ENCODE data around the gene PHC2.

Gene PHC2

GRCh38 chr1:33348676-33349080, 82.2 kb downstream of the PHC2 start:
- DNase-seq, result peak in 1 of 2 donors; percentile 27

GRCh38 chr1:33348194-33348593, 82.7 kb downstream of the PHC2 start:
- DNase-seq, result no peak

GRCh38 chr1:33347650-33347992, 83.3 kb downstream of the PHC2 start:
- no peak for DNase-seq

DNA sequence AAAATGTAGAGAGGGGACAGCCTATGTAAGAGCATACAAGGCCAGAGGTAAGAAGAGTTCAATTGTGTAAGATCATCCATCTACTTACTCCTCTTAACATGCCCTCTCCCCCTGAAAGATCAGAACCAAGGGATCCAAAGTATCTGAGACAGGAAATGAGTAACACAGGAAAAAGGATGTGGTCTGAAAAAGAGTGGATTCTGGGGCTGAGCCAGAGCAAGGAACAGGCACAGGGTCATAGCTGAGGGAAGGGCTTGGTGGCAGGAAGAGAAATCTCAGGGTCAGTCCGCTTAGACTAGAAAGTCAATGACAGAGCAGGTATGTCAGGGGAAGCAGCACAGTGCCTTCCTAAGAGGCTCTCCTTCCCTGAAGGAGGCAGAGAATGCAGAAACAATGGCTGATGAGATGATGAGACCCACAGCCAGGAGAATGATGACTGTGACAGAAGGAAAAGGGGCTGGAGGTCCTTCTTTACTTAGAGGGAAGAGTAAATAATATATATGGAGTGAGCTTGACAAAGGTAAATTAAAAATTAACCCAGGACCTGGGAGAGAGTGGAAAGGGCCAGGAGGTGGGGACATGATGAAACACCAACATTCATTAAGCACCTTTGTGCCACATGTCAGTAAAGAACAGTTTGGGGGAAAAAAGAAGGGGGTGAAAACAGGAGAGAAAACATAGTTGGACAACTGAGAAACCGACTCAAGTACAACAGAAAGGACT, 83.8 kb downstream of the PHC2 start:
- DNase-seq, result no peak

DNA sequence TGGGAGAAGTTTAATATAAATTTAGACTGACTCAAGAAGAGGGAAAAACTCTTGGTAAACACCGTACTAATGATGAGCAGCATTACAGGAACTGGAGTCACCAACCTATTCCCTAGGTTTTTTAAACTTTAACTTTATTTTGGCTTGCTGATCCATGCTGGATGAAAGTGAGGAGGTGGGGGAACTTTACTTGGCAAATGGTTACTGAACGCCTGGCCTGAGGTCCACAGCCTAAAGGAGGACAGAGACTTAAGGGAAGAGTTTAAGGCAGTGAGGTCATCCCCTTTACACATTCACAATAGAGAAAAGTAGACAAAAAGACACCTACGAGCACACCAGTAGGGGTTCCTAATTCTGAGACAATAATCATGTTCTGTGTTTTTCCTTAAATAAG, 84.4 kb downstream of the PHC2 start:
- DNase-seq, result no peak

DNA sequence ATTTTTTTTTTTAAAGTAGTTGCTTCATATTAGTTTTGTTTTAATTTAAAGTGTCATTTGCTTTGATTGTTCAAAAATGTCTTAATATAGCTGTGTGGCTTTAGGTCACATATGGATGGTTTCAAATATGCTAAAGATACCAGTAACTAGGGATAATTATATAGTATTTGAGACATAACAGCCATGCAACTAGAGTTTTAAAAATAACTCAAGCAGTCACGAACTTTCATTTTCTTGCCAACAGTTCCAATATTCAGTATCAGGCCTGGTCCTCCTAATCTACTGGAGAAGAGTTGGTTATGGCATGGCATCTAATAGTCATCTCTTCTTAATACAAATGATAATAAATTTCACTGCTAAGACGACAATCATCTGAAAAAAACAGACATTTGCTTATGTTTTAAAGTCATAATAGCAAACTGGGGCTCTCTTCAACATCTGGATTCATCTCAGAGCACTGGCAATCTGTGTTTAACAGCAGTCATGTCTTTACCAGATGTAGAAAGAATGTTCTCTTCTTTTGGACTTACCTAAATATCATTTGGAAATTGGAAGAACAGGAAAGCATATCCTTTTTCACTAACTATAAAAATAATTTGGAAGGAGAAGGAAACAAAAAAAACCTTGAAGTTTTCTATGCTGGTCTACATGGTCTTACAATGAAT, 85.9 kb downstream of the PHC2 start:
- no peak for DNase-seq

- DNase-seq, result no peak
Observed at GRCh38 chr1:33343539-33343938, 87.4 kb downstream of the PHC2 start.

DNA sequence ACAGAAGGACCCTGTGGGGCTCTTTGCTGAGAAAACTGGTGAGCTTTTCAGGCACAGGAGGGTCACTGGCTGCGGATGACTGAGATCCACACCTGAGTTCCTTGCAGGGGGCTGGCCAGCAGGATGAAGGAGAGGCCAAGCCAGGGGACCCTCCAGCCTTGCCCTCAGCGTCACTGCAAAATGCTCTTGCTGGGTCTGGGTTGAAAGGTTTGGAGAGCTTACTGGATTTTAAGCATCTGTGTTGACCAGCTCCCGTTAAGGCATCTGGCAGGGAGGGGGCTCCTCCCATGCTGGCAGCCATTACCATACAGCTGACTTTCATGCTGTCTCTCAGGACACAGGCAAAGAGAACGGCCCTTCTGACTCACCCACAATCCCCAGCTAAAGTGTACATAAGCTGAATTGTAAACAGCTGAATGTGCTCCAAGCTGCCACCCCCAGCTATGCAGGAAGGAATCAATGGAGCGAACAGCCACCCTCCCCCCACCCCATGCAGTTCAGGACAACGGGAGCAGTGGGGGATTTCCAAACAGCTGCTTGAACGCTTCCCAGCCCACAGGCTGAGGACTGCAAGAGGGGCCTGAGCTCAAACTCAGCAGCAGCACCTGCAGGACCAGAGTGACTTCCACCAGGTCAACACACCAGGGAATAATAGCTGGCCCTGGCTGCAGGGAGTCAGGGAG, 88.7 kb downstream of the PHC2 start:
- no peak for DNase-seq

GRCh38 chr1:33341190-33341589, 89.7 kb downstream of the PHC2 start:
- DNase-seq, result no peak

DNA sequence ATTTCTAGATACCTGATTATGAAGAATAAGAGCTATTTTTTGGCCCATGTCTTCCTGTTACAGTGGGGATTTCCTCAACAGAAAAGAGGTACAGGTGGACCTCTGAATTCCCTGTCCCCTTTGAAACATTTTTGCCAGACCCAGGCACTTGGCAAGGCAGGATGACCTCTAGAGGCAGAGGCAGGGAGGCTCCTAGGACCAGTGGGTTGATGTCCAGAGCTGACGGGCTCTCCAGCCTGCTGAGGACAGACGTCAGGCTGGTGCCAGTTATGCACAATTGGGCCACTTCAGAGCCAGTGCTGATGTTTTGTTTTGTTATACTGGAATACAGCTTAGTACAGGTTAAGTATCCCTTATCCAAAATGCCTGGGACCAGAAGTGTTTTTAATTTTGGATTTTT, 91.5 kb downstream of the PHC2 start:
- DNase-seq, result no peak

GRCh38 chr1:33338440-33339211, 92.3 kb downstream of the PHC2 start:
- peak in 1 of 2 donors; percentile 30 for DNase-seq

DNA sequence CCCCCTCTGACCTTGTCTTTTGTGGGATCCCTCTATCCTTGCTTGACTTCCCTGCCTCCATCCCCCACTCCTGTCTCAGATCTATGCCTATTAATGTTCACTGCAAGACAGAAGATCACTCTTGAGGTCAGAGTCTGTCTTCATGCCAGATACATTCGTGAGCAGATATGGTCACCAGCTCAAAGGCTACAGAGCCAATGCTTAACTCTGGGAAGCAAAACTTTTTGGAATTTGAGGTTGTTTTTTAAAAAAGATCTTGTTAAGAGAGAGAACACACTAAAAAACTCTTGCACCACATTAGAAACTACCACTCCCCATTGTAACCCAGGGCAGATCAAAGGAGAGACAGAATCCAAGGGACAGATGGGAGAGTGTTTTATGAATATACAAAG, 92.9 kb downstream of the PHC2 start:
- no peak for DNase-seq

DNA sequence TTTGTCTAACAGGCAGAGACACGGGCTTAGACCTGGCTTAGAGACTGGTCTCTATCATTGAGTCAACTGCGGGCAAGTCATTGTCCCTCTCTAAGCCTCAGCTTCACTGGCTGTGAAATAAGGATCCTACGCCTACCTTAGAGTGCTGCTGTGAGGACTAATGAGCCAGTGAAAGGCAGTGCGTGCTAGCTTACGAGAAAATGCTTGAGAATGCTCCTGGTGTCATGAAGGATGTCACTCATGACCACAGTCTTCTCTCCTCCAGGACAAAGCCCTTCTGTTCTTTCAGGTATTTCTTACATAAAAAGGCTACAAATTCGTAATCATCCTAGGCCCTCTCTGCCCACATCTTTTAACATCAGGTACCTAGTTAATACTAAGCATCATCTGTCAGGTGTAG, 93.5 kb downstream of the PHC2 start:
- DNase-seq, result no peak

GRCh38 chr1:33336580-33336979, 94.3 kb downstream of the PHC2 start:
- DNase-seq, result no peak

- DNase-seq, result no peak
Observed at GRCh38 chr1:33335020-33335419, 95.9 kb downstream of the PHC2 start.

DNA sequence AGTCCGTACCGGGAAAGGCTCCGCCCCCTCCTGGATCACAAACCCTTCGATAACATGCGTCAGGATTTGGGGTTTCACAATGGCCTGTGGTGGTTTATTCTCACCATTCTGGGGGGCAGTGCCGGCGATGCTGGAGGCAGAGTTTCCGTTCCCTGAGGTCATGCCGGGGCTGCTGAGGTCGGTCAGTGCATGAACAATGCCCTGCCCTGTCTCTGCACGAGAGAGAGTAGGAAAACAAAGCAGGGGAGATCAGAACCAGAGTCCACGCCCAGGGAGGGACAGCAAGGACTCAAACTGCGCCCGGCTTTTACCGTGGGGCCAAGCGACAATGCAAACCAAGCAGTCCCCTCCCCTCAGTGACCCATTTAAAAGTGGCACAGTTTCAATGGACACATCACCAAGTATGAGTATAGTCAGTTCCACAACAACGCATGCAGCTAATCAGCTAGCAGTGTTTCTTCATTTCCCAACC, 96.8 kb downstream of the PHC2 start:
- DNase-seq, result no peak

- DNase-seq, result no peak
Observed at GRCh38 chr1:33332881-33333280, 98.0 kb downstream of the PHC2 start.

GRCh38 chr1:33332357-33332789, 98.5 kb downstream of the PHC2 start:
- no peak for DNase-seq

DNA sequence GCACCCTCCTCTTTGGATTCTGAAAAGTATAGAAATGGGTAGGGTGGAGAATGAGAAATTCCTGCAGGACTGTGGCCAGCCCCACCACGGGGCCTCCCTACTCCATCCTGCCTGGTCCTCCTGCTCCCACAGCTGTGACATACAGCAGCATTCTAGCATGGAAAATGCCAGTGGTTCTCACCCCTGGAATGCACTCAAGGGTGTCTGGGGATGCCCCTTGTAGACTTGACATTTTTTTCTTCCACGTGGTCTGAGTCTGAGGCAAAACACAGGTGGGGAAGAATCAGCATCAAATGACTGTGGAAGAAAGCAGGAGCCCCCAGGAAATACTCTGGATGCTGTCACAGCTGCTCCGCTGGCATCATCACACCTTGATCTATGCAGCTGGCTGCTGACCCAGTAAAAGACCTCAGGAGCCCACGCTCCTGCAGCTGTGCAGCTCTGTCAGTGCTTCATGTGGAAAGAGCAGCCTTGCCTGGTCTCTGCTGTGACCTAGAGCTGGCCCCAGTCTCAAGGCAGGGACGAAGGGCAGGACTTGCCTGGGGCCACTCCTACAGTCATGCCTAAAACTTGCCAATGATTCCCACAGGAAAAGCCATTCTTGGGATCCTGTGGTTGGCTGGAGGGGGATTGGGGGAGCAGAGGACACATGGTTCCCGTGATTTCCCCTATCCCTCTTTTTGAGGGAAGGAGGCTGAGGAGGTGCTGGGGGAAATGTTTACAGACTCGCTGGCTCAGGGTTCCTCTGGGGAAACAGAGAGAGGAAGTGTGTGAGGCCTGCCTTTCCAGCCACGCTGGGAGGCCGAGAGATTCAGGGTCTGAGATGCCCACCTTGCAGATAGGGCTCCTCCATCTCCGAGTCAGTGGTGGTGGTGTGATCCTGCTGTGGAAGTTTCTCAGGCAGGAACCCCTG, 99.2 kb downstream of the PHC2 start:
- no peak for DNase-seq

GRCh38 chr1:33330906-33331305, 100.0 kb downstream of the PHC2 start:
- DNase-seq, result no peak

- no peak for DNase-seq
Observed at GRCh38 chr1:33330361-33330890, 100.5 kb downstream of the PHC2 start.
